Measurements from ENCODE around the gene NEXN. TPM values are rescaled to one million over a fixed set of nuclear protein-coding genes. Genes with fewer than 3 reads are reported as not detected.

The NEXN gene
- polyA plus RNA-seq, 3 donors, result 0.31 to 3.5 (median 3.0) TPM

DNA sequence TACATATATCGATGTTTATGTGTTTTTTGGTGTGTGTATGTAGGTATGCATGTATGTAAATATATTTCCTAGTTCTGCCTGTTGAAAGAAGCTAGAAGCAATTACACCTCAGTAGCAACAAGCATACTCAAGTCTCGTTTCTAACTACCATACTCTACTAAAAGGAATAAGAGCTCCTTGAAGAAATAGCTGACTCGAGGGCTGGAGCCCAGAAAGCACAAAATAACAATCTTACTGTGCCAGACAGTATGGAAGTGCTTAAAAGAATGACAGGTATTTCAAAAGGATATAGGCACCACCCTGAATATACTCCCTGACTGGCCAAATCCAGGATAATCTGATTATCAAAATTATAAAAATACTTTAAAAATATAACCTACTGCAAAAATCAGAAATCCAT lies 67.3 kb downstream of the NEXN start:
- Histone ChIP-seq H3K27me3 (ENCODE audit: control insufficient read depth in 2 of 2, insufficient read depth in 2 of 2, low read length in 2 of 2) (no peaks in the 10 kb centered on the region), H3K4me2 (replicated peaks; ENCODE audit: extremely low read depth, low read length, poor library complexity, severe bottlenecking) (no peak overlapping the region), H3K27ac (ENCODE audit: low read depth in 1 of 2, low read length in 2 of 2) (no peak overlapping the region), H3K9me3 (replicated peaks in 1 of 2; ENCODE audit: control insufficient read depth in 1 of 2, insufficient read depth in 1 of 2, low read length in 2 of 2) (no peaks in the 10 kb centered on the region), H3K4me3 (replicated peaks in 1 of 3; ENCODE audit: low read depth in 2 of 3, low read length in 3 of 3) (no peak overlapping the region), H3K36me3 (replicated peaks in 1 of 2; ENCODE audit: control insufficient read depth in 1 of 2, insufficient read depth in 2 of 2, low read length in 2 of 2) (peaks cover 93 to 99% of the 10 kb centered on the region in 2 donors), H3K4me1 (ENCODE audit: control insufficient read depth in 1 of 2, insufficient read depth in 2 of 2, low read length in 2 of 2) (peaks cover 7 to 9% of the 10 kb centered on the region in 2 donors), H3K9ac (ENCODE audit: insufficient read depth, low read length, poor library complexity, severe bottlenecking) (no peak overlapping the region), H4K20me1 (ENCODE audit: insufficient read depth, low read length) (peaks cover 87% of the 10 kb centered on the region), H3K79me2 (ENCODE audit: insufficient read depth, low read length) (peaks cover 55% of the 10 kb centered on the region), H2AFZ (ENCODE audit: insufficient read depth, low read depth, low read length, poor library complexity, severe bottlenecking) (no peak overlapping the region)
- Mint-ChIP-seq H3K4me1 (peaks cover 12% of the 10 kb centered on the region), H3K4me3 (no peak overlapping the region), H3K27ac (no peak overlapping the region), H3K27me3 (ENCODE audit: low read depth in 3 of 3) (no peaks in the 10 kb centered on the region), H3K9me3 (no peaks in the 10 kb centered on the region), H3K36me3 (peaks cover 69 to 84% of the 10 kb centered on the region in 2 donors)
- intact Hi-C loops (cut with micrococcal nuclease), result no loop called here
- TF ChIP-seq, protein P1, sequence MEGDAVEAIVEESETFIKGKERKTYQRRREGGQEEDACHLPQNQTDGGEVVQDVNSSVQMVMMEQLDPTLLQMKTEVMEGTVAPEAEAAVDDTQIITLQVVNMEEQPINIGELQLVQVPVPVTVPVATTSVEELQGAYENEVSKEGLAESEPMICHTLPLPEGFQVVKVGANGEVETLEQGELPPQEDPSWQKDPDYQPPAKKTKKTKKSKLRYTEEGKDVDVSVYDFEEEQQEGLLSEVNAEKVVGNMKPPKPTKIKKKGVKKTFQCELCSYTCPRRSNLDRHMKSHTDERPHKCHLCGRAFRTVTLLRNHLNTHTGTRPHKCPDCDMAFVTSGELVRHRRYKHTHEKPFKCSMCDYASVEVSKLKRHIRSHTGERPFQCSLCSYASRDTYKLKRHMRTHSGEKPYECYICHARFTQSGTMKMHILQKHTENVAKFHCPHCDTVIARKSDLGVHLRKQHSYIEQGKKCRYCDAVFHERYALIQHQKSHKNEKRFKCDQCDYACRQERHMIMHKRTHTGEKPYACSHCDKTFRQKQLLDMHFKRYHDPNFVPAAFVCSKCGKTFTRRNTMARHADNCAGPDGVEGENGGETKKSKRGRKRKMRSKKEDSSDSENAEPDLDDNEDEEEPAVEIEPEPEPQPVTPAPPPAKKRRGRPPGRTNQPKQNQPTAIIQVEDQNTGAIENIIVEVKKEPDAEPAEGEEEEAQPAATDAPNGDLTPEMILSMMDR (IDR thresholded peaks at IDR 0.05), result no peak
- no peak for DNase-seq
- no CpG with 5 or more reads among the region's 3 CpGs for WGBS (ENCODE audit: insufficient coverage)

DNA sequence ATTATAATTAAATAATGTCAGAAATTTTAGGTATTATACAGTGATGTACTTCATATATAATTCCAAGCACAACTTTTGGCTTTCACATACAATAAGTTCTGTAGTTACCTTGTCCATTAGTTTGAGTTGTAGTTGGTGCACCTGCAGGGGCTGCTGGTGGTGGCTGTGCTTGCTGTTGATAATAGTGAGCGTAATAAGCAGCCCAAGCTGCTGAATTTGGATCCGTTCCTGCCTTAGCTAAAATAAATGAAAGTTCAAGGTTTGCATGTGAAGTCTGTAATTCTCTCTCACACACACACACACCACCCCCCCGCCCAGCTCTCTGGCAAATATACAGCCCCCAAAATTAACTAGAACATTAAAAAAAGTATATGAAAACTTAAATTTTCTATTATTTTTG lies 68.0 kb downstream of the NEXN start:
- Histone ChIP-seq H3K9ac (ENCODE audit: insufficient read depth, low read length, poor library complexity, severe bottlenecking) (no peak overlapping the region), H3K4me2 (replicated peaks; ENCODE audit: extremely low read depth, low read length, poor library complexity, severe bottlenecking) (no peak overlapping the region), H3K79me2 (ENCODE audit: insufficient read depth, low read length) (peaks cover 50% of the 10 kb centered on the region), H3K27ac (ENCODE audit: low read depth in 1 of 2, low read length in 2 of 2) (no peak overlapping the region), H4K20me1 (ENCODE audit: insufficient read depth, low read length) (peaks cover 87% of the 10 kb centered on the region), H3K9me3 (replicated peaks in 1 of 2; ENCODE audit: control insufficient read depth in 1 of 2, insufficient read depth in 1 of 2, low read length in 2 of 2) (no peaks in the 10 kb centered on the region), H3K4me3 (replicated peaks in 1 of 3; ENCODE audit: low read depth in 2 of 3, low read length in 3 of 3) (no peak overlapping the region), H3K27me3 (ENCODE audit: control insufficient read depth in 2 of 2, insufficient read depth in 2 of 2, low read length in 2 of 2) (no peaks in the 10 kb centered on the region), H3K4me1 (ENCODE audit: control insufficient read depth in 1 of 2, insufficient read depth in 2 of 2, low read length in 2 of 2) (peaks cover 0 to 6% of the 10 kb centered on the region in 2 donors), H2AFZ (ENCODE audit: insufficient read depth, low read depth, low read length, poor library complexity, severe bottlenecking) (no peak overlapping the region), H3K36me3 (replicated peaks in 1 of 2; ENCODE audit: control insufficient read depth in 1 of 2, insufficient read depth in 2 of 2, low read length in 2 of 2) (peaks cover 98 to 99% of the 10 kb centered on the region in 2 donors)
- WGBS (ENCODE audit: insufficient coverage), result no CpG with 5 or more reads among the region's 3 CpGs
- TF ChIP-seq, protein P1 (IDR thresholded peaks at IDR 0.05), result no peak
- H3K27me3 Mint-ChIP-seq (ENCODE audit: low read depth in 3 of 3), result no peaks in the 10 kb centered on the region
- peaks cover 4% of the 10 kb centered on the region for H3K4me1 Mint-ChIP-seq
- H3K27ac Mint-ChIP-seq, result peak overlapping the region in 1 of 7 donors; percentile 36
- no peak overlapping the region for H3K4me3 Mint-ChIP-seq
- H3K36me3 Mint-ChIP-seq, result peaks cover 74 to 86% of the 10 kb centered on the region in 2 donors
- no peaks in the 10 kb centered on the region for H3K9me3 Mint-ChIP-seq
- no peak for DNase-seq
- intact Hi-C loops (cut with micrococcal nuclease), result no loop called here

All from CD14-positive monocyte (primary cell).